ENCODE measurements around the gene LRRC18.

- TF ChIP-seq POLR2A (IDR thresholded peaks at IDR 0.05; ENCODE audit: borderline replicate concordance, extremely low read depth, insufficient read depth, insufficient read length) (no peak), EGR1 (IDR thresholded peaks at IDR 0.05; ENCODE audit: low read depth) (no peak), EZH2phosphoT487 (IDR thresholded peaks at IDR 0.05; ENCODE audit: borderline replicate concordance) (no peak), CTCF (IDR thresholded peaks at IDR 0.05 in 2 of 3, conservative IDR thresholded peaks at IDR 0.05 in 1 of 3; ENCODE audit: borderline replicate concordance in 1 of 3, insufficient read depth in 1 of 3, low read depth in 2 of 3, low read length in 2 of 3) (no peak), JUND (IDR thresholded peaks at IDR 0.05) (no peak), EZH2 (IDR thresholded peaks at IDR 0.05) (no peak), TCF7L2 (IDR thresholded peaks at IDR 0.05; ENCODE audit: borderline replicate concordance, extremely low read depth, insufficient read depth, insufficient read length) (no peak), ZNF274 (IDR thresholded peaks at IDR 0.05; ENCODE audit: low read depth, low read length) (no peak)
These were observed 29.1 kb downstream of the LRRC18 start for GRCh38 chr10:48910548-48910947.

All from HCT116 (cell line).